Activated CD8-positive, alpha-beta memory T cell treated with anti-CD3 and anti-CD28 coated beads for 48 hours (primary cell): Measurements from ENCODE around the gene TMEM247.
"Not testable (repeated sequence)": the region's sequence is repeated elsewhere in the genome, so short reads cannot be mapped to it uniquely, and the experiment has no call there.

Experiments used
- DNase-seq, 3 experiments: peaks; one replicate each; pipeline ENCODE4 v3.0.0-alpha.2; 2020; ENCODE audit warnings: low read depth in 2 of 3, low spot score in 2 of 3

The TMEM247 gene

GRCh38 chr2:46509804-46510203 is 30.4 kb downstream of the TMEM247 start:
- DNase-seq = no peak

GRCh38 chr2:46510598-46511177 is 31.3 kb downstream of the TMEM247 start:
- DNase-seq = no peak

DNA sequence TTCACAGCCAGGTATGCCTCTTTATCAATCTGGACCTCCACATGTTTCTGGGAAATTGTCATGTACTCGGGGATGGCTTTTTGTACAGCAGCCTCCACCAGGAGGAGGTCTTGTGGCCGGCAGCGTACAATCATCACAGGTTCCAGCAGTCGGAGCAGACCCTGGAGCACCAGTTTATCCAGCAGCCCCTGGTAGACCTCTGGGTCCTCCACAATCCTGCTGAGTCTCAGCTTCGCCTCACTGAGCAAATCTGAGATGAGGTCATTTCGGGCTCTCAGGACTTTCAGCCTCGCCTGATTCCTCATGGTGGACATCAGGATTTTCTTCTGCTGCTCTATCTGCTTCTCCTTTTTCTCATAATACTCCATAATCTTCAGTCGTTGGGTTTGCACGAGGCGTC is 32.8 kb downstream of the TMEM247 start:
- DNase-seq = no peak

DNA sequence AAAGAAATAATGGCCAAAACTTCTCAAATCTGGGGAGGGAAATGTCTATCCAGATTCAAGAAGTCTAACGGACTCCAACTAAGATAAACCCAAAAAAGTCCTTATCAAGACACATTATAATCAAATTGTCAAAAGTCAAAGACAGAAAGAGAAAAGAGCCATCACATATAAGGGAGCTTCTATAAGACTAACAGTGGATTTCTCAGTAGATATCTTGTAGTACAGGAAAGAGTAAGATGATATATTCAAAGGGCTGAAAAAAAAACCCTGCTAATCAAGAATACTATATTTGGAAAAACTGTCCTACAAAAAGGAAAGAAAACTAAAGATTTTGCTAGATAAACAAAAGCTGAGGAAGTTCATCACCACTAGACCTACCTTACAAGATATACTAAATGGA is 35.4 kb downstream of the TMEM247 start:
- no peak for DNase-seq

DNA sequence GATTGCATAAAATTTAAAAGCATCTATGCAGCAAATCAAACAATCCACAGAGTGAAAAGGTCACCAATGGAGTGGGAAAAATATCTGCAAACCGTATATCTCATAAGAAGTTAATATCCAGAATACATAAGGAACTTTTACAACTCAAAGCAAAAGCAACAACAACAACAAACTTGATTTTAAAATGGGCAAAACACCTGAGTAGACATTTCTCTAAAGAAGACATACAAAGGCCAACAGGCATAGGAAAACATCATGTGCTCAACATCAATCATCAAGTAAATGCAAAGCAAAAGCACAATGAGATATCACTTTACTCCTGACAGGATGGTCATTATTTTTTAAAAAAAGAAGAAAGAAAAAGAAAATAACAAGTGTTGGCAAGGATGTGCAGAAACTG is 38.1 kb downstream of the TMEM247 start:
- DNase-seq = no peak

- no peak for DNase-seq
Observed at GRCh38 chr2:46518861-46519260, 39.5 kb downstream of the TMEM247 start.

DNA sequence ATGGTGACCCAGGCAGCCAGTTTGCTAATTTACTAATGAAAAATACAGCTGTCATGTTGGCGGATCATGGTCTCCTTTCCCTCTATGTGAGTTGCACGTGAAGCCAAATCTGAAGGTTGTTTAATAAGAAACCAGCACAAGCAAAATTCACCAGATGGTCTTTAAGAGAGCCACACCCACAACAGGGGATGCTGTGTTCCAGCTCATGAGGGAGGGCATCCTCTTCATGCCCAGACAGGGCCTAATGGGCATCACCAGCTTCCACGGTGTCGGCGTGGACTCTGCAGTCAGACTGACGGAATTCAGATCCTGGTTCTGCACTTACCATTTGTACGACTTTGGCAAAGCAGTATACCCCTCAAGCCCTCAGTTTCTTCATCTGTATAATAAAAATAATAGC is 39.9 kb downstream of the TMEM247 start:
- DNase-seq = no peak

DNA sequence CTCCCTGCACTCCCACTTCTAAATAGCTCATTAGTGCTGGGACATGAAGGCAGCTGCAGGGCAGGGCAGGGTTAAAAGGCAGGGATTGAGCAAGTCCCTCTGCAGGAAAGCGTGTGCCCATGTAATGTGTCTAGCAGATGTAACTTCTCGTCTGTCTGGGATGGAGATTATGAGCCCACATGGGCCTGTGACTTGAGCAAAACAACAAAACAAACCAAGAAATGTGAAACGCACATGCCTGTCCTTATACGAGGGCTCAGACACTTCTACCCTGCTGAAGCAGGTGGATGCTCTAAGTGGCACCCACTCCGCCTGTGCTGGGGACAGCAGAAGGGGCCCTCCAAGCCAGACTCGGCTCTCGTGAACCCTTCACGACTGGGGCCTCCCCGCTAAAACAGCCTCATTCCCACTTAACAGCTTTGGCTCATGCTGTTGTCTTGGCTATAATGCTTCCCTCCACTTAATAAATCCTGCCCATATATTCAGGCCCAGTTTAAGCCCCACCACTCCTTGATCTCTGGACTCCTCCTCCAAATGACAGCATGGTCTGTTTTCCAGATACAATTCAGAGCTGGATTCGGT is 40.9 kb downstream of the TMEM247 start:
- no peak for DNase-seq

GRCh38 chr2:46521215-46521683 is 41.9 kb downstream of the TMEM247 start:
- no peak for DNase-seq

DNA sequence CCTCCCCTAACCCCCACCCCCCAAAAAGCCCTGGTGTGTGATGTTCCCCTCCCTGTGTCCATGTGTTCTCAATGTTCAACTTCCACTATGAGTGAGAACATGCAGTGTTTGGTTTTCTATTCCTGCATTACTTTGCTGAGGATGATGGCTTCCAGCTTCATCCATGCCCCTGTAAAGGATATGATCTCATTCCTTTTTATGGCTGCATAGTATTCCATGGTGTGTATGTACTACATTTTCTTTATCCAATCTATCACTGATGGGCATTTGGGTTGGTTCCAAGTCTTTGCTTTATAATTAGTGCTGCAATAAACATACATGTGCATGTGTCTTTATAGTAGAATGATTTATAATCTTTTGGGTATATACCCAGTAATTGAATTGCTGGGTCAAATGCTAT is 43.0 kb downstream of the TMEM247 start:
- not testable (repeated sequence) for DNase-seq

GRCh38 chr2:46525522-46526155 is 46.3 kb downstream of the TMEM247 start:
- DNase-seq = no peak

GRCh38 chr2:46528880-46529279 is 49.5 kb downstream of the TMEM247 start:
- DNase-seq = no peak

DNA sequence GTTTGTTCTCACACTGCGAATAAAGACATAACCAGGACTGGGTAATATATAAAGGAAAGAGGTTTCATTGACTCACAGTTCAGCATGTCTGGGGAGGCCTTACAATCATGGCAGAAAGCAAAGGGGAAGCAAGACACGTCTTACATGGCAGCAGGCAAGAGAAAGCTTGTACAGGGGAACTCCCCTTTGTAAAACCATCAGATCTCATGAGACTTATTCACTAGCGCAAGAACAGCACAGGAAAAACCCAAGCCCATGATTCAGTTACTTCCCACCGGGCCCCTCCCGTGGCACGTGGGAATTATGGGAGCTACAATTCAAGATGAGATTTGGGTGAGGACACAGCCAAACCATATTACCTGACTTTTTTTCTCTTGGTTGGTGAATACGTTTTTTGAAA is 51.3 kb downstream of the TMEM247 start:
- DNase-seq = no peak

GRCh38 chr2:46531863-46532262 is 52.5 kb downstream of the TMEM247 start:
- no peak for DNase-seq
